ENCODE measurements around the gene PIGT.

The PIGT gene

DNA sequence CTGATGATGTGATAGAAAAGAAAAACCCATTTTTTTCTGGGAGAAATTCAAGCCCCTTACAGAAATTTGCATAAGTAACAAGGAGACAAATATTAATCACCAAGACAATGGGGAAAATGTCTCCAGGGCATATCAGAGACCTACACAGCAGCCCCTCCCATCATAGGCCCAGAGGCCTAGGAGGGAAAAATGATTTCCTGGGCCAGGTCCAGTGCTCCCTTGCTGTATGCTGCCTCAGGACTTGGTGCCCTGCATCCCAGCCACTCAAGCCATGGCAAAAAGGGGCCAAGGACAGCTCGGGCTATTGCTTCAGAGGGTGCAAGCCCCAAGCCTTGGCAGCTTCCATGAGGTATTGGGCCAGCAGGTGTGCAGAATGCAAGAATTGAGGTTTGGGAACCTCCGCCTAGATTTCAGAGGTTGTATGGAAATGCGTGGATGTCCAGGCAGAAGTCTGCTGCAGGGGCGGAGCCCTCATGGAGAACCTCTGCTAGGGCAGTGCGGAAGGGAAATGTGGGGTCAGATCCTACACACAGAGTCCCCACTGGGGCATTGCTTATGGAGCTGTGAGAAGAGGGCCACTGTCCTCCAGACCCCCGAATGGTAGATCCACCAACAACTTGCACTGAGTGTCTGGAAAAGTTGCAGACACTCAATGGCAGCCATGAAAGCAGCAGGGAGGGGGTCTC is 15.5 kb upstream of the PIGT start (continued):
- TF ChIP-seq, protein P1, sequence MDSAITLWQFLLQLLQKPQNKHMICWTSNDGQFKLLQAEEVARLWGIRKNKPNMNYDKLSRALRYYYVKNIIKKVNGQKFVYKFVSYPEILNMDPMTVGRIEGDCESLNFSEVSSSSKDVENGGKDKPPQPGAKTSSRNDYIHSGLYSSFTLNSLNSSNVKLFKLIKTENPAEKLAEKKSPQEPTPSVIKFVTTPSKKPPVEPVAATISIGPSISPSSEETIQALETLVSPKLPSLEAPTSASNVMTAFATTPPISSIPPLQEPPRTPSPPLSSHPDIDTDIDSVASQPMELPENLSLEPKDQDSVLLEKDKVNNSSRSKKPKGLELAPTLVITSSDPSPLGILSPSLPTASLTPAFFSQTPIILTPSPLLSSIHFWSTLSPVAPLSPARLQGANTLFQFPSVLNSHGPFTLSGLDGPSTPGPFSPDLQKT (IDR thresholded peaks at IDR 0.05; ENCODE audit: borderline replicate concordance, low read depth, low read length): no peak
- peak; percentile 91 for TF ChIP-seq ZNF585B (tag by site-specific recombination; IDR thresholded peaks at IDR 0.05)
- TF ChIP-seq, protein P2, sequence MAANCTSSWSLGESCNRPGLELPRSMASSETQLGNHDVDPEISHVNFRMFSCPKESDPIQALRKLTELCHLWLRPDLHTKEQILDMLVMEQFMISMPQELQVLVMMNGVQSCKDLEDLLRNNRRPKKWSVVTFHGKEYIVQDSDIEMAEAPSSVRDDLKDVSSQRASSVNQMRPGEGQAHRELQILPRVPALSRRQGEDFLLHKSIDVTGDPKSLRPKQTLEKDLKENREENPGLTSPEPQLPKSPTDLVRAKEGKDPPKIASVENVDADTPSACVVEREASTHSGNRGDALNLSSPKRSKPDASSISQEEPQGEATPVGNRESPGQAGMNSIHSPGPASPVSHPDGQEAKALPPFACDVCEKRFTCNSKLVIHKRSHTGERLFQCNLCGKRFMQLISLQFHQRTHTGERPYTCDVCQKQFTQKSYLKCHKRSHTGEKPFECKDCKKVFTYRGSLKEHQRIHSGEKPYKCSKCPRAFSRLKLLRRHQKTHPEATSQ (tag by site-specific recombination; IDR thresholded peaks at IDR 0.05): no peak
- TF ChIP-seq, protein P3, sequence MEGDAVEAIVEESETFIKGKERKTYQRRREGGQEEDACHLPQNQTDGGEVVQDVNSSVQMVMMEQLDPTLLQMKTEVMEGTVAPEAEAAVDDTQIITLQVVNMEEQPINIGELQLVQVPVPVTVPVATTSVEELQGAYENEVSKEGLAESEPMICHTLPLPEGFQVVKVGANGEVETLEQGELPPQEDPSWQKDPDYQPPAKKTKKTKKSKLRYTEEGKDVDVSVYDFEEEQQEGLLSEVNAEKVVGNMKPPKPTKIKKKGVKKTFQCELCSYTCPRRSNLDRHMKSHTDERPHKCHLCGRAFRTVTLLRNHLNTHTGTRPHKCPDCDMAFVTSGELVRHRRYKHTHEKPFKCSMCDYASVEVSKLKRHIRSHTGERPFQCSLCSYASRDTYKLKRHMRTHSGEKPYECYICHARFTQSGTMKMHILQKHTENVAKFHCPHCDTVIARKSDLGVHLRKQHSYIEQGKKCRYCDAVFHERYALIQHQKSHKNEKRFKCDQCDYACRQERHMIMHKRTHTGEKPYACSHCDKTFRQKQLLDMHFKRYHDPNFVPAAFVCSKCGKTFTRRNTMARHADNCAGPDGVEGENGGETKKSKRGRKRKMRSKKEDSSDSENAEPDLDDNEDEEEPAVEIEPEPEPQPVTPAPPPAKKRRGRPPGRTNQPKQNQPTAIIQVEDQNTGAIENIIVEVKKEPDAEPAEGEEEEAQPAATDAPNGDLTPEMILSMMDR (tag by site-specific recombination; IDR thresholded peaks at IDR 0.05): no peak
- no peak for TF ChIP-seq TCF7L2 (IDR thresholded peaks at IDR 0.05; ENCODE audit: borderline replicate concordance, low read depth, low read length)
- no peak for TF ChIP-seq GLI2 (tag by site-specific recombination; IDR thresholded peaks at IDR 0.05; ENCODE audit: borderline replicate concordance, low read depth)
- TF ChIP-seq REPIN1 (tag by site-specific recombination; IDR thresholded peaks at IDR 0.05; ENCODE audit: low read depth): no peak
- TF ChIP-seq ZFHX2 (tag by site-specific recombination; conservative IDR thresholded peaks at IDR 0.05): no peak
- no peak for TF ChIP-seq ZNF274 (IDR thresholded peaks at IDR 0.05; ENCODE audit: low read length)
- TF ChIP-seq ZNF274 (tag by site-specific recombination; IDR thresholded peaks at IDR 0.05; ENCODE audit: borderline replicate concordance): no peak
- TF ChIP-seq IKZF3 (tag by site-specific recombination; IDR thresholded peaks at IDR 0.05): no peak
- no peak for TF ChIP-seq ZNF791 (tag by site-specific recombination; IDR thresholded peaks at IDR 0.05)
- TF ChIP-seq ZNF354C (tag by site-specific recombination; IDR thresholded peaks at IDR 0.05; ENCODE audit: borderline replicate concordance, low read depth): no peak
- TF ChIP-seq ZNF514 (tag by site-specific recombination; IDR thresholded peaks at IDR 0.05): no peak
- TF ChIP-seq, protein P4, sequence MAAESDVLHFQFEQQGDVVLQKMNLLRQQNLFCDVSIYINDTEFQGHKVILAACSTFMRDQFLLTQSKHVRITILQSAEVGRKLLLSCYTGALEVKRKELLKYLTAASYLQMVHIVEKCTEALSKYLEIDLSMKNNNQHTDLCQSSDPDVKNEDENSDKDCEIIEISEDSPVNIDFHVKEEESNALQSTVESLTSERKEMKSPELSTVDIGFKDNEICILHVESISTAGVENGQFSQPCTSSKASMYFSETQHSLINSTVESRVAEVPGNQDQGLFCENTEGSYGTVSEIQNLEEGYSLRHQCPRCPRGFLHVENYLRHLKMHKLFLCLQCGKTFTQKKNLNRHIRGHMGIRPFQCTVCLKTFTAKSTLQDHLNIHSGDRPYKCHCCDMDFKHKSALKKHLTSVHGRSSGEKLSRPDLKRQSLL (tag by site-specific recombination; IDR thresholded peaks at IDR 0.05): no peak
- TF ChIP-seq, protein P5, sequence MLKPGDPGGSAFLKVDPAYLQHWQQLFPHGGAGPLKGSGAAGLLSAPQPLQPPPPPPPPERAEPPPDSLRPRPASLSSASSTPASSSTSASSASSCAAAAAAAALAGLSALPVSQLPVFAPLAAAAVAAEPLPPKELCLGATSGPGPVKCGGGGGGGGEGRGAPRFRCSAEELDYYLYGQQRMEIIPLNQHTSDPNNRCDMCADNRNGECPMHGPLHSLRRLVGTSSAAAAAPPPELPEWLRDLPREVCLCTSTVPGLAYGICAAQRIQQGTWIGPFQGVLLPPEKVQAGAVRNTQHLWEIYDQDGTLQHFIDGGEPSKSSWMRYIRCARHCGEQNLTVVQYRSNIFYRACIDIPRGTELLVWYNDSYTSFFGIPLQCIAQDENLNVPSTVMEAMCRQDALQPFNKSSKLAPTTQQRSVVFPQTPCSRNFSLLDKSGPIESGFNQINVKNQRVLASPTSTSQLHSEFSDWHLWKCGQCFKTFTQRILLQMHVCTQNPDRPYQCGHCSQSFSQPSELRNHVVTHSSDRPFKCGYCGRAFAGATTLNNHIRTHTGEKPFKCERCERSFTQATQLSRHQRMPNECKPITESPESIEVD (tag by site-specific recombination; IDR thresholded peaks at IDR 0.05): no peak
- TF ChIP-seq ZNF529 (tag by site-specific recombination; IDR thresholded peaks at IDR 0.05; ENCODE audit: insufficient replicate concordance): peak; percentile 68
- TF ChIP-seq ZSCAN30 (tag by site-specific recombination; IDR thresholded peaks at IDR 0.05): no peak
- TF ChIP-seq, protein P6, sequence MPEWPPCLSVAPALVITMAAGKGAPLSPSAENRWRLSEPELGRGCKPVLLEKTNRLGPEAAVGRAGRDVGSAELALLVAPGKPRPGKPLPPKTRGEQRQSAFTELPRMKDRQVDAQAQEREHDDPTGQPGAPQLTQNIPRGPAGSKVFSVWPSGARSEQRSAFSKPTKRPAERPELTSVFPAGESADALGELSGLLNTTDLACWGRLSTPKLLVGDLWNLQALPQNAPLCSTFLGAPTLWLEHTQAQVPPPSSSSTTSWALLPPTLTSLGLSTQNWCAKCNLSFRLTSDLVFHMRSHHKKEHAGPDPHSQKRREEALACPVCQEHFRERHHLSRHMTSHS (tag by site-specific recombination; IDR thresholded peaks at IDR 0.05): no peak
- peak; percentile 88; the same call in 1 of the 2 replicates for TF ChIP-seq ZNF626 (tag by site-specific recombination; IDR thresholded peaks at IDR 0.05)
- TF ChIP-seq OSR2 (tag by site-specific recombination; IDR thresholded peaks at IDR 0.05): no peak
- TF ChIP-seq, protein P7, sequence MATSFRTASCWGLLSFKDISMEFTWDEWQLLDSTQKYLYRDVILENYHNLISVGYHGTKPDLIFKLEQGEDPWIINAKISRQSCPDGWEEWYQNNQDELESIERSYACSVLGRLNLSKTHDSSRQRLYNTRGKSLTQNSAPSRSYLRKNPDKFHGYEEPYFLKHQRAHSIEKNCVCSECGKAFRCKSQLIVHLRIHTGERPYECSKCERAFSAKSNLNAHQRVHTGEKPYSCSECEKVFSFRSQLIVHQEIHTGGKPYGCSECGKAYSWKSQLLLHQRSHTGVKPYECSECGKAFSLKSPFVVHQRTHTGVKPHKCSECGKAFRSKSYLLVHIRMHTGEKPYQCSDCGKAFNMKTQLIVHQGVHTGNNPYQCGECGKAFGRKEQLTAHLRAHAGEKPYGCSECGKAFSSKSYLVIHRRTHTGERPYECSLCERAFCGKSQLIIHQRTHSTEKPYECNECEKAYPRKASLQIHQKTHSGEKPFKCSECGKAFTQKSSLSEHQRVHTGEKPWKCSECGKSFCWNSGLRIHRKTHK (tag by site-specific recombination; IDR thresholded peaks at IDR 0.05): no peak
- TF ChIP-seq ZNF558 (tag by site-specific recombination; IDR thresholded peaks at IDR 0.05): 0 out of 2 replicates have a peak, but pooled peaks have one; percentile 49
- TF ChIP-seq ZNF138 (tag by site-specific recombination; IDR thresholded peaks at IDR 0.05; ENCODE audit: borderline replicate concordance): no peak
- TF ChIP-seq ZNF350 (tag by site-specific recombination; IDR thresholded peaks at IDR 0.05): no peak
- no peak for TF ChIP-seq ZNF157 (tag by site-specific recombination; IDR thresholded peaks at IDR 0.05)
- TF ChIP-seq ZNF223 (tag by site-specific recombination; IDR thresholded peaks at IDR 0.05): no peak
- peak; percentile 48; the same call in 1 of the 2 replicates for TF ChIP-seq TRIM28 (IDR thresholded peaks at IDR 0.05; ENCODE audit: borderline replicate concordance, low read length)
- no peak for TF ChIP-seq ZNF391 (tag by site-specific recombination; IDR thresholded peaks at IDR 0.05; ENCODE audit: borderline replicate concordance, low read depth)
- TF ChIP-seq ZNF701 (tag by site-specific recombination; IDR thresholded peaks at IDR 0.05): no peak

Measured in HEK293 (cell line).